Neutrophil (primary cell): ENCODE results near the gene MAP1B.

Source experiments
- H3K27ac ChIP-seq: fragments of 200-600 bp; sonication (generic); 2 replicates; pipeline ENCODE4 v1.5.1; 2016; ENCODE audit warnings: mild to moderate bottlenecking, moderate library complexity
- H3K27me3 ChIP-seq: fragments of 200-600 bp; sonication (generic); 2 replicates; pipeline ENCODE4 v1.6.0; 2016; ENCODE audit warnings: mild to moderate bottlenecking
- H3K36me3 ChIP-seq: fragments of 200-600 bp; sonication (generic); 2 replicates; pipeline ENCODE4 v1.5.1; 2017
- H3K4me1 ChIP-seq, 2 experiments: fragments of 200-600 bp in 1 of 2; sonication (generic) in 1 of 2; 1 replicate in 1 of 2; 2 replicates in 1 of 2; pipeline versions ENCODE4 v1.5.1 to v1.6.1; 2013 to 2016; ENCODE audit warnings: low read depth in 1 of 2, low read length in 1 of 2, mild to moderate bottlenecking in 1 of 2, moderate library complexity in 1 of 2; ENCODE audit not compliant: control insufficient read depth in 1 of 2, insufficient read depth in 1 of 2
- H3K4me3 ChIP-seq, 2 experiments: fragments of 200-600 bp in 1 of 2; sonication (generic) in 1 of 2; 1 replicate in 1 of 2; 2 replicates in 1 of 2; pipeline ENCODE4 v1.5.1; 2013 to 2016; ENCODE audit warnings: low read depth in 1 of 2, low read length in 1 of 2, mild to moderate bottlenecking in 1 of 2, moderate library complexity in 1 of 2
- H3K9me3 ChIP-seq: fragments of 200-600 bp; sonication (generic); 2 replicates; pipeline ENCODE4 v1.5.1; 2016
- CTCF ChIP-seq: fragments of 200-600 bp; sonication (generic); IDR thresholded peaks from 2 replicates; pipeline ENCODE4 v1.5.1; 2016; ENCODE audit warnings: antibody characterized with exemption

The MAP1B gene

DNA sequence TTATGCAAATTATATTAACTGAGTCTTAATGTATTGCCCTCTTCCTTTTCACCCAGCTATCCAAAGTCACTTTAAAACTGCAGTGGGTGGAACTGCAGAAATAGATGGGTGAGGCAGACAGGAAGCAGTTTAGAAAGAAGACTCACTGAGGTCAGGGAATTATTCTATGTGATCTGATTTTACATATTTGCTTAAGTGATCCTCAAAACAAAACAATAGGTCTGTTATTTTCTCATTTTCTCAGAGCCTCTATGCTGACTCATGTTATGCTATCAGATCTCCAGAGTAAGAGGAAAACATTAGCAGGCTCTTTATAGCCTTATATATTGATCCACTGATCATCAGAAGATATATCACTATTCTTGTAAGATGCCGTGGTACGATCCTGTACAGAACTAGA lies 149.3 kb downstream of the MAP1B start:
- Histone ChIP-seq H3K9me3 (no peaks in the 10 kb centered on the region), H3K27me3 (no peaks in the 10 kb centered on the region), H3K36me3 (no peaks in the 10 kb centered on the region), H3K4me1 (peaks cover 15 to 20% of the 10 kb centered on the region in 2 experiments), H3K27ac (no peak overlapping the region), H3K4me3 (no peak overlapping the region)
- no peak for TF ChIP-seq CTCF
